Measurements from ENCODE around the gene CT47A1.
"Not testable (repeated sequence)": the region's sequence is repeated elsewhere in the genome, so short reads cannot be mapped to it uniquely, and the experiment has no call there.

Gene CT47A1

DNA sequence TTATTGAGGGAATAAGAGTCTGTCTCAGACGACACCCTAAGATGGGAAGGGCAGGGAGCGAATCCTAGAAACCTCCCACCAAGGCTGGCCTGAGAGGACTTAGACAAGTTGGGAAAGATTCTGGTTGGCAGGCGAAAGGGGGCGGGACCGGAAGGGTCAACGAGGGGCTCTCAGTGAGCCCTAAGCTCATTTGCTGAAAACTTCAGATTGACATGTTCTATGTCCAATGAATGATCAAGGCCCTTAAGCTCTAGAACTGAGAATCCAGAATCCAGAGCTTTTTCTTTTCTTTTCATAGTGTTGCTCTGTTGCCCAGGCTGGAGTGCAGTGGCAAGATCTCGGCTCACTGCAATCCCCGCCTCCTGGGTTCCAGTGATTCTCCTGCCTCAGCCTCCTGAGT, at the start of gene CT47A1:
Gene CT47A1 (minus strand): TSS at position 101 of the 400 bp plus-strand sequence. CDS start 231 bp downstream, outside the sequence.
- H3K4me1 ChIP-seq (ENCODE audit: control insufficient read depth in 2 of 2, insufficient read depth in 2 of 2, low read length in 2 of 2); H3K9ac ChIP-seq (ENCODE audit: low read depth in 1 of 2, low read length in 2 of 2); H3K9me3 ChIP-seq (ENCODE audit: control insufficient read depth in 2 of 2, low read length in 2 of 2): not testable (repeated sequence)

DNA sequence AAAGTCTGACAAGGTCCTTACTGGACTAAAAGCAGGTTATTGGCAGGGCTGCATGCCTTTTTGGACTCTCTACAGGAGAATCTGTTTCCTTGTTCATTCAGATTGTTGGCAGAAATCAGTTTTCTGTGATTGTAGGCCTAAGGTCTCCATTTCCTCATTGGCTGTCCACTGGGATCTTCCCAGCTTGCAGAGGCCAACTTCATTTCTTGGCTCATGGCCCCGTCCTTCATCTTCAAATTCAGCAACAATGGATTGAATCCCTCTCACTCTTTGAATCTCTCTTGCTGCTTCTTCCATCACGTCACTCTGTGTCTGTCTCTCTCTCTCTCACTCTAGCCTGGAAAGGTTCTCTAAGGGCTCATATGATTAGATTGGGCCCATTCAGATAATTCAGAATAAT, 47.0 kb upstream of the CT47A1 start:
- Histone ChIP-seq H3K9me3 (ENCODE audit: control insufficient read depth in 2 of 2, low read length in 2 of 2) (no peaks in the 10 kb centered on the region), H3K27me3 (ENCODE audit: control insufficient read depth in 2 of 2, insufficient read depth in 2 of 2, low read length in 2 of 2) (no peaks in the 10 kb centered on the region), H3K9ac (ENCODE audit: low read depth in 1 of 2, low read length in 2 of 2) (no peak overlapping the region), H3K4me3 (ENCODE audit: low read length in 2 of 2) (no peak overlapping the region), H3K4me1 (ENCODE audit: control insufficient read depth in 2 of 2, insufficient read depth in 2 of 2, low read length in 2 of 2) (no peaks in the 10 kb centered on the region), H3K27ac (ENCODE audit: low read depth in 2 of 2, low read length in 2 of 2) (no peak overlapping the region), H3K36me3 (ENCODE audit: control insufficient read depth in 2 of 2, insufficient read depth in 2 of 2, low read length in 2 of 2) (no peaks in the 10 kb centered on the region)

More for the DNA sequence above, at the start of gene CT47A1:
- not testable (repeated sequence) for H3K27ac ChIP-seq (ENCODE audit: low read depth in 2 of 2, low read length in 2 of 2); H3K27me3 ChIP-seq (ENCODE audit: control insufficient read depth in 2 of 2, insufficient read depth in 2 of 2, low read length in 2 of 2); H3K4me3 ChIP-seq (ENCODE audit: low read length in 2 of 2); H3K36me3 ChIP-seq (ENCODE audit: control insufficient read depth in 2 of 2, insufficient read depth in 2 of 2, low read length in 2 of 2)

DNA sequence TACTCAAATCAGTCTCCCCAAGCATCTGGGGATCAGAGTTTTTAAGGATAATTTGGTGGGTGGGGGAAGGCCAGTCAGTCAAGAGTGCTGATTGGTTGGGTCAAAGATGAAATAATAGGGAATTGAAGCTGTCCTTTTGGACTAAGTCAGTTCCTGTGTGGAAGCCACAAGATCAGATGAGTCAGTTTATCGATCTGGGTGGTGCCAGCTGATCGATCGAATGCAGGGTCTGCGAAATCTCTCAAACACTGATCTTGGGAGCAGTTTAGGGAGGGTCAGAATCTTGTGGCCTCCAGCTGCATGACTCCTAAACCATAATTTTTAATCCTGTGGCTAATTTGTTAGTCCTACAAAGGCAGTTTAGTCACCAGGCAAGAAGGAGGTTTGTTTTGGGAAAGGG, 44.5 kb upstream of the CT47A1 start:
- no peak overlapping the region for H3K27ac ChIP-seq (ENCODE audit: low read depth in 2 of 2, low read length in 2 of 2)
- H3K4me3 ChIP-seq (ENCODE audit: low read length in 2 of 2): no peak overlapping the region
- H3K4me1 ChIP-seq (ENCODE audit: control insufficient read depth in 2 of 2, insufficient read depth in 2 of 2, low read length in 2 of 2): no peaks in the 10 kb centered on the region
- H3K9ac ChIP-seq (ENCODE audit: low read depth in 1 of 2, low read length in 2 of 2): no peak overlapping the region
- H3K27me3 ChIP-seq (ENCODE audit: control insufficient read depth in 2 of 2, insufficient read depth in 2 of 2, low read length in 2 of 2): no peaks in the 10 kb centered on the region
- H3K9me3 ChIP-seq (ENCODE audit: control insufficient read depth in 2 of 2, low read length in 2 of 2): no peaks in the 10 kb centered on the region
- no peaks in the 10 kb centered on the region for H3K36me3 ChIP-seq (ENCODE audit: control insufficient read depth in 2 of 2, insufficient read depth in 2 of 2, low read length in 2 of 2)

GRCh38 chrX:121028419-121028818, 42.9 kb upstream of the CT47A1 start:
- H3K4me1 ChIP-seq (ENCODE audit: control insufficient read depth in 2 of 2, insufficient read depth in 2 of 2, low read length in 2 of 2): no peaks in the 10 kb centered on the region
- H3K36me3 ChIP-seq (ENCODE audit: control insufficient read depth in 2 of 2, insufficient read depth in 2 of 2, low read length in 2 of 2): no peaks in the 10 kb centered on the region
- H3K27ac ChIP-seq (ENCODE audit: low read depth in 2 of 2, low read length in 2 of 2): no peak overlapping the region
- no peaks in the 10 kb centered on the region for H3K9me3 ChIP-seq (ENCODE audit: control insufficient read depth in 2 of 2, low read length in 2 of 2)
- no peak overlapping the region for H3K9ac ChIP-seq (ENCODE audit: low read depth in 1 of 2, low read length in 2 of 2)
- H3K4me3 ChIP-seq (ENCODE audit: low read length in 2 of 2): no peak overlapping the region
- no peaks in the 10 kb centered on the region for H3K27me3 ChIP-seq (ENCODE audit: control insufficient read depth in 2 of 2, insufficient read depth in 2 of 2, low read length in 2 of 2)

DNA sequence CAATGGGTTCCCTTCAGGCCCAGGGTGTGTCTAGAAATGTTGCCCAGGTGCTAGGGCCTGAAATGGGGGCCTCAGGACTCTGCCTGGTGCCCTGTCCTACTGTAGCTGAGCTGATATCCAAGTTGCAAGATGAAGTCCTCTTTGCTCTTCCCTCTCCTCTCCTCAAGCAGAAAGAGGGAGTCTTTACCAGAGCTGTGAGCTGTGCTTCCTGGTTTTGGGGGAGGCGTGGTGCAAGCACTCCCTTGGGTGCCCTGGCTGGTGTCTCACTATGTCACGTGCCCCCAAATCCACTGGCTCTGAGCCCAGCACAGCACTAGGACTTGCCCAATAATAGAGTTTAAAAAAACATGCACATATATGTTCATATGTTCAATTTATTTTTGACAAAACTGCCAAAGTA, 29.3 kb upstream of the CT47A1 start:
- Histone ChIP-seq H3K36me3 (ENCODE audit: control insufficient read depth in 2 of 2, insufficient read depth in 2 of 2, low read length in 2 of 2) (no peaks in the 10 kb centered on the region), H3K4me1 (ENCODE audit: control insufficient read depth in 2 of 2, insufficient read depth in 2 of 2, low read length in 2 of 2) (no peaks in the 10 kb centered on the region), H3K9ac (ENCODE audit: low read depth in 1 of 2, low read length in 2 of 2) (no peak overlapping the region), H3K9me3 (ENCODE audit: control insufficient read depth in 2 of 2, low read length in 2 of 2) (no peaks in the 10 kb centered on the region), H3K27me3 (ENCODE audit: control insufficient read depth in 2 of 2, insufficient read depth in 2 of 2, low read length in 2 of 2) (no peaks in the 10 kb centered on the region), H3K4me3 (ENCODE audit: low read length in 2 of 2) (no peak overlapping the region), H3K27ac (ENCODE audit: low read depth in 2 of 2, low read length in 2 of 2) (no peak overlapping the region)

GRCh38 chrX:121013897-121014455, 28.4 kb upstream of the CT47A1 start:
- H3K27ac ChIP-seq (ENCODE audit: low read depth in 2 of 2, low read length in 2 of 2): no peak overlapping the region
- H3K9me3 ChIP-seq (ENCODE audit: control insufficient read depth in 2 of 2, low read length in 2 of 2): no peaks in the 10 kb centered on the region
- no peaks in the 10 kb centered on the region for H3K36me3 ChIP-seq (ENCODE audit: control insufficient read depth in 2 of 2, insufficient read depth in 2 of 2, low read length in 2 of 2)
- H3K4me1 ChIP-seq (ENCODE audit: control insufficient read depth in 2 of 2, insufficient read depth in 2 of 2, low read length in 2 of 2): no peaks in the 10 kb centered on the region
- no peak overlapping the region for H3K4me3 ChIP-seq (ENCODE audit: low read length in 2 of 2)
- no peak overlapping the region for H3K9ac ChIP-seq (ENCODE audit: low read depth in 1 of 2, low read length in 2 of 2)
- H3K27me3 ChIP-seq (ENCODE audit: control insufficient read depth in 2 of 2, insufficient read depth in 2 of 2, low read length in 2 of 2): no peaks in the 10 kb centered on the region

DNA sequence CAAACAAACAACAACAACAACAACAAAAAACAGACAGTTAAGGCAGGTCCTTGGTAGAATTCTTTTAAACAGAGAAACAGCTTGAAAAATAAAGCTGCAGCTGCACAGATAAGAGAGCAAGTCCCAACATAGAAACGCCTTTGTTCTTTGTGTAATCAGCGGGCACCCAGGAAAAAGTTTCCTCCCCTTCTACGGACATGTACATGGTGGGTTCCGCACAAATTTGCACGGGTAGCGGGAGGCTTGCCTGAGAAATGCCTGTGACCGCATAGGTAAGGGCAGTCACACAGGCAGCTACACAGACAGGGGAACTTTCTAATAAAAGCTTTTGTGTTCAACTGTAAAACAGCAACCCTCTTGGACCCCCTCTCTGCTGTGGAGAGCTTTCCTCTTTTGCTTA, 25.7 kb upstream of the CT47A1 start:
- H3K9ac ChIP-seq (ENCODE audit: low read depth in 1 of 2, low read length in 2 of 2): no peak overlapping the region
- no peaks in the 10 kb centered on the region for H3K27me3 ChIP-seq (ENCODE audit: control insufficient read depth in 2 of 2, insufficient read depth in 2 of 2, low read length in 2 of 2)
- H3K4me3 ChIP-seq (ENCODE audit: low read length in 2 of 2): no peak overlapping the region
- H3K36me3 ChIP-seq (ENCODE audit: control insufficient read depth in 2 of 2, insufficient read depth in 2 of 2, low read length in 2 of 2): no peaks in the 10 kb centered on the region
- H3K27ac ChIP-seq (ENCODE audit: low read depth in 2 of 2, low read length in 2 of 2): no peak overlapping the region
- H3K9me3 ChIP-seq (ENCODE audit: control insufficient read depth in 2 of 2, low read length in 2 of 2): no peaks in the 10 kb centered on the region
- H3K4me1 ChIP-seq (ENCODE audit: control insufficient read depth in 2 of 2, insufficient read depth in 2 of 2, low read length in 2 of 2): no peaks in the 10 kb centered on the region

GRCh38 chrX:121010218-121010617, 24.7 kb upstream of the CT47A1 start:
- H3K27me3 ChIP-seq (ENCODE audit: control insufficient read depth in 2 of 2, insufficient read depth in 2 of 2, low read length in 2 of 2): no peaks in the 10 kb centered on the region
- H3K4me1 ChIP-seq (ENCODE audit: control insufficient read depth in 2 of 2, insufficient read depth in 2 of 2, low read length in 2 of 2): no peaks in the 10 kb centered on the region
- H3K4me3 ChIP-seq (ENCODE audit: low read length in 2 of 2): no peak overlapping the region
- no peak overlapping the region for H3K27ac ChIP-seq (ENCODE audit: low read depth in 2 of 2, low read length in 2 of 2)
- H3K9ac ChIP-seq (ENCODE audit: low read depth in 1 of 2, low read length in 2 of 2): no peak overlapping the region
- H3K36me3 ChIP-seq (ENCODE audit: control insufficient read depth in 2 of 2, insufficient read depth in 2 of 2, low read length in 2 of 2): no peaks in the 10 kb centered on the region
- H3K9me3 ChIP-seq (ENCODE audit: control insufficient read depth in 2 of 2, low read length in 2 of 2): no peaks in the 10 kb centered on the region

DNA sequence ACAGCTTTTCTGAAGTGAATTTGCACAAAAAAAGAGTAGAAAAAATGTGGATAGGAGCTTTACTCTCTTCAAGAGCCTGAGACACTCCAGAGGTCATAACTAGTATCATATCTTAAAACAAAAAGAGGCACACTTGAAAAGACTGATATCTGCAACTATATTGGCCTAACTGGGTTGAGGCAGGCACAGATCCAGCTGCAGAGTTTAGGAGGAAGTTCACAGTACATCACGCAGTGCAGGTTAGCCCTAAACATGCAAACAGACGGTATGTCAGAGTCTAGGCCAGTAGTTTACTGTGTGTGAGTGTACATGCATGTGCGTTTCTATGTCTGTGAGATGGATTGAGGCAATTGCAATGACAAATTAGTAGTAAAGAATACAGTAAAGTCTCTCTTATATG, 24.2 kb upstream of the CT47A1 start:
- H3K36me3 ChIP-seq (ENCODE audit: control insufficient read depth in 2 of 2, insufficient read depth in 2 of 2, low read length in 2 of 2): no peaks in the 10 kb centered on the region
- H3K9me3 ChIP-seq (ENCODE audit: control insufficient read depth in 2 of 2, low read length in 2 of 2): no peaks in the 10 kb centered on the region
- H3K27me3 ChIP-seq (ENCODE audit: control insufficient read depth in 2 of 2, insufficient read depth in 2 of 2, low read length in 2 of 2): no peaks in the 10 kb centered on the region
- no peak overlapping the region for H3K4me3 ChIP-seq (ENCODE audit: low read length in 2 of 2)
- no peaks in the 10 kb centered on the region for H3K4me1 ChIP-seq (ENCODE audit: control insufficient read depth in 2 of 2, insufficient read depth in 2 of 2, low read length in 2 of 2)
- no peak overlapping the region for H3K9ac ChIP-seq (ENCODE audit: low read depth in 1 of 2, low read length in 2 of 2)
- H3K27ac ChIP-seq (ENCODE audit: low read depth in 2 of 2, low read length in 2 of 2): no peak overlapping the region

DNA sequence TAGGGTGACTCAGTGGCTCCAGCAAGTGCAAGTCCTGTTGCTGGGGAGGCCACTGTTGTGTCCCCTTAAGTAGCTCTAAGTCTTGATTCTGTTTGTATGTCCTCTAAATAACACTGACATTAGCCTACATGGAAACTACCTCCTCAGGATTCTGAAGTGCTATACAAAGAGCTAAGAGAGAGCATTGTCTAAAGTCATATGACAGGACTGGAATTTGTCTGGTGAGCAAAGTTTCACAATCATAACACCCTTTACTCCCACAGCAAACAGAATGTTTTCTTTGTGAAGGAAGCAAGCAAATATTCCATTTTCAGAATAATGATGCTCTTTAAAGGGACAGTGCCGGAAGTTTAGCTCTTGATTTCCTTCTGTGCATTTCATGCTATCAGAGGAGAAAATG, 23.4 kb upstream of the CT47A1 start:
- no peaks in the 10 kb centered on the region for H3K36me3 ChIP-seq (ENCODE audit: control insufficient read depth in 2 of 2, insufficient read depth in 2 of 2, low read length in 2 of 2)
- no peak overlapping the region for H3K27ac ChIP-seq (ENCODE audit: low read depth in 2 of 2, low read length in 2 of 2)
- H3K9ac ChIP-seq (ENCODE audit: low read depth in 1 of 2, low read length in 2 of 2): no peak overlapping the region
- no peak overlapping the region for H3K4me3 ChIP-seq (ENCODE audit: low read length in 2 of 2)
- H3K27me3 ChIP-seq (ENCODE audit: control insufficient read depth in 2 of 2, insufficient read depth in 2 of 2, low read length in 2 of 2): peaks cover 0 to 2% of the 10 kb centered on the region in 2 donors
- H3K9me3 ChIP-seq (ENCODE audit: control insufficient read depth in 2 of 2, low read length in 2 of 2): no peaks in the 10 kb centered on the region
- no peaks in the 10 kb centered on the region for H3K4me1 ChIP-seq (ENCODE audit: control insufficient read depth in 2 of 2, insufficient read depth in 2 of 2, low read length in 2 of 2)

DNA sequence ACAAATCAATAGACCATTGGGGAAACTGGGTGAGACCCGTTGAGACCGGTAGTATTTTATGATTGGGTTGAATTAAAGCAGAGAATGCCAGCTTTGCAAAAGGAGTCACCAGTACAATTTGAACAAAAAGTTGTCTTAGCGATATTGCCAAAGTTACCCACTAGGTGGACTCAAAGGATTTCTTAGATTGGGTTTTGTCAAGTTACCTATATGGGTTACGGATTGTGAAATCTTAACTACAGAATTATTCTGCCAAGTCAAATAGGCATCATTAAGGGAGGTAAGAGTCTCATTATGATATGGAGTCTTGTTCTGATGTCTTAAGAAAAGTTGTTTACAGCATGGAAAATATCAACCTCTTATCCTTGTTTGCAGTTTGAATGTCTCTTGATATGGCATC, 15.0 kb upstream of the CT47A1 start:
- no peaks in the 10 kb centered on the region for H3K36me3 ChIP-seq (ENCODE audit: control insufficient read depth in 2 of 2, insufficient read depth in 2 of 2, low read length in 2 of 2)
- H3K9ac ChIP-seq (ENCODE audit: low read depth in 1 of 2, low read length in 2 of 2): no peak overlapping the region
- no peak overlapping the region for H3K4me3 ChIP-seq (ENCODE audit: low read length in 2 of 2)
- no peaks in the 10 kb centered on the region for H3K9me3 ChIP-seq (ENCODE audit: control insufficient read depth in 2 of 2, low read length in 2 of 2)
- H3K27ac ChIP-seq (ENCODE audit: low read depth in 2 of 2, low read length in 2 of 2): no peak overlapping the region
- H3K4me1 ChIP-seq (ENCODE audit: control insufficient read depth in 2 of 2, insufficient read depth in 2 of 2, low read length in 2 of 2): no peaks in the 10 kb centered on the region
- peaks cover 0 to 2% of the 10 kb centered on the region in 2 donors for H3K27me3 ChIP-seq (ENCODE audit: control insufficient read depth in 2 of 2, insufficient read depth in 2 of 2, low read length in 2 of 2)

Measured in mucosa of rectum (tissue), 2 donors.